Endothelial cell of umbilical vein (primary cell): ENCODE measurements around the gene NECAB2. TPM values are rescaled to one million over a fixed set of nuclear protein-coding genes. Genes with fewer than 3 reads are reported as not detected.

Source experiments
- BruUV-seq: library from RNA; stranded (reverse); fragments of 400-500 nt; replicated peaks from 2 replicates; lab custom pipeline; 2021; lab: Mats Ljungman, UMichigan
- CTCF ChIA-PET: fragments of 300-600, 350-600 bp; sonication (Branson Sonifier 250); formaldehyde crosslinking; loops from one replicate; lab custom pipeline; 2021; ENCODE audit warnings: antibody characterized with exemption, inconsistent platforms; lab: Charles Lee
- POLR2A ChIA-PET: fragments of 300-600, 350-600 bp; sonication (Branson Sonifier 250); formaldehyde crosslinking; loops from one replicate; lab custom pipeline; 2021; ENCODE audit warnings: antibody characterized with exemption, inconsistent platforms; lab: Charles Lee
- DNase-seq: peaks from one replicate; pipeline ENCODE4 v3.0.0-alpha.2; 2011; ENCODE audit warnings: low read depth, low spot score
- FAIRE-seq: peaks from 2 replicates; lab custom pipeline; 2011; peaks lifted over from hg19 to GRCh38; lab: Jason Lieb, UNC
- H2AFZ ChIP-seq: 2 replicates; pipeline ENCODE4 v1.6.0; 2012; ENCODE audit warnings: low read depth, low read length, control low read depth, inconsistent platforms
- H3K27ac ChIP-seq: 2 replicates; pipeline ENCODE4 v1.5.1; 2011; ENCODE audit warnings: low read depth, mild to moderate bottlenecking, control low read depth, low read length, moderate library complexity; ENCODE audit not compliant: insufficient read depth
- H3K27me3 ChIP-seq, 2 experiments: 2 replicates each; pipeline versions ENCODE4 v1.6.0 to v1.6.1; 2011; ENCODE audit warnings: low read length in 2 of 2, mixed read lengths in 1 of 2; ENCODE audit not compliant: control insufficient read depth in 2 of 2, insufficient read depth in 2 of 2
- H3K36me3 ChIP-seq, 2 experiments: 2 replicates in 1 of 2; 3 replicates in 1 of 2; pipeline ENCODE4 v1.5.1; 2011; ENCODE audit warnings: low read length in 2 of 2, mild to moderate bottlenecking in 1 of 2, moderate library complexity in 1 of 2; ENCODE audit not compliant: control insufficient read depth in 2 of 2, insufficient read depth in 2 of 2; ENCODE audit errors: extremely low read depth in 1 of 2
- H3K4me1 ChIP-seq: 3 replicates; pipeline ENCODE4 v1.5.1; 2011; ENCODE audit warnings: mild to moderate bottlenecking, low read length; ENCODE audit not compliant: control insufficient read depth, insufficient read depth; ENCODE audit errors: extremely low read depth
- H3K4me2 ChIP-seq: 2 replicates; pipeline ENCODE4 v1.6.1; 2011; ENCODE audit warnings: low read length, control low read depth, mixed read lengths; ENCODE audit not compliant: insufficient read depth
- H3K4me3 ChIP-seq, 3 experiments: fragments of 200-600 bp in 1 of 3; sonication (generic), shearing (Covaris generic) in 1 of 3; replicated peaks in 1 of 3; 2 replicates each; pipeline ENCODE4 v1.5.1; 2011 to 2016; ENCODE audit warnings: control low read depth in 3 of 3, low read length in 3 of 3, mild to moderate bottlenecking in 2 of 3, inconsistent platforms in 1 of 3, low read depth in 1 of 3, moderate library complexity in 1 of 3; ENCODE audit not compliant: insufficient read depth in 1 of 3
- H3K79me2 ChIP-seq: 2 replicates; pipeline ENCODE4 v1.6.0; 2012; ENCODE audit warnings: low read length, inconsistent platforms; ENCODE audit not compliant: control insufficient read depth, insufficient read depth
- H3K9ac ChIP-seq: replicated peaks from 2 replicates; pipeline ENCODE3; 2011; ENCODE audit warnings: low read length, control low read depth; ENCODE audit not compliant: insufficient read depth; ENCODE audit errors: extremely low read depth
- H3K9me1 ChIP-seq: replicated peaks from 3 replicates; pipeline ENCODE4 v1.6.0; 2011; ENCODE audit warnings: mild to moderate bottlenecking, low read length; ENCODE audit not compliant: control insufficient read depth, insufficient read depth; ENCODE audit errors: extremely low read depth
- H3K9me3 ChIP-seq: replicated peaks from 2 replicates; pipeline ENCODE4 v1.5.1; 2012; ENCODE audit warnings: low read length, inconsistent platforms; ENCODE audit not compliant: control insufficient read depth, insufficient read depth
- H4K20me1 ChIP-seq: replicated peaks from 2 replicates; pipeline ENCODE3; 2011; ENCODE audit warnings: mild to moderate bottlenecking, low read length; ENCODE audit not compliant: control insufficient read depth, insufficient read depth; ENCODE audit errors: extremely low read depth
- CTCF ChIP-seq, 2 donors: IDR thresholded peaks; 1 replicate in 1 of 2; 2 replicates in 1 of 2; pipeline ENCODE4 v1.5.1; 2011; ENCODE audit warnings: low read length in 2 of 2, mild to moderate bottlenecking in 2 of 2, moderate library complexity in 2 of 2, control low read depth in 1 of 2, inconsistent platforms in 1 of 2, low read depth in 1 of 2; ENCODE audit not compliant: insufficient read depth in 1 of 2; ENCODE audit errors: extremely low read depth in 1 of 2
- EZH2 ChIP-seq: IDR thresholded peaks from 2 replicates; pipeline ENCODE4 v1.6.1; 2012; ENCODE audit warnings: borderline replicate concordance, low read depth, mild to moderate bottlenecking, moderate library complexity, low read length, inconsistent platforms; ENCODE audit not compliant: severe bottlenecking
- FOS ChIP-seq: IDR thresholded peaks from 2 replicates; pipeline ENCODE4 v1.6.1; 2011; ENCODE audit warnings: mild to moderate bottlenecking, low read length, moderate library complexity, borderline replicate concordance; ENCODE audit not compliant: insufficient read depth
- GATA2 ChIP-seq: IDR thresholded peaks from 2 replicates; pipeline ENCODE4 v1.7.0; 2011; ENCODE audit warnings: low read depth, mild to moderate bottlenecking, moderate library complexity, mixed read lengths, low read length; ENCODE audit not compliant: insufficient read length, insufficient read depth
- JUN ChIP-seq: IDR thresholded peaks from 2 replicates; pipeline ENCODE4 v1.6.1; 2011; ENCODE audit warnings: borderline replicate concordance, low read depth; ENCODE audit not compliant: insufficient read length, insufficient read depth
- MAX ChIP-seq: IDR thresholded peaks from 2 replicates; pipeline ENCODE4 v1.6.1; 2011; ENCODE audit not compliant: insufficient read depth, insufficient read length
- MYC ChIP-seq: IDR thresholded peaks from one replicate; pipeline ENCODE4 v1.6.1; 2011; ENCODE audit warnings: mild to moderate bottlenecking, low read depth, low read length
- POLR2A ChIP-seq: IDR thresholded peaks from 2 replicates; pipeline ENCODE4 v1.6.1; 2012; ENCODE audit warnings: low read depth, mild to moderate bottlenecking, control low read depth, low read length
- POLR2AphosphoS5 ChIP-seq: IDR thresholded peaks from 2 replicates; pipeline ENCODE4 v1.6.1; 2012; ENCODE audit warnings: low read depth, mild to moderate bottlenecking, control low read depth, low read length, moderate library complexity; ENCODE audit not compliant: insufficient read depth
- dilution Hi-C: fragments of 300-500 bp; cut with MboI; formaldehyde crosslinking; loops from one replicate; pipeline ENCODE4 v1.15.0; 2019; ENCODE audit warnings: low sequenced_read_pairs; ENCODE audit not compliant: extremely low pct_ligation_motif_present
- intact Hi-C: fragments of 100-400 bp; cut with micrococcal nuclease; formaldehyde crosslinking; loops from one replicate; pipeline ENCODE4 v1.10.0; 2022
- polyA plus RNA-seq, 4 experiments: library from polyadenylated mRNA; depleted of rRNA in 3 of 4; stranded (reverse) in 3 of 4; unstranded in 1 of 4; fragments of >200 nt; gene quantifications; 2 replicates each; pipeline versions ENCODE4 v1.2.1 to v1.2.3, GENCODE V29; 2011 to 2012; ENCODE audit warnings: missing spikeins in 1 of 4
- total RNA-seq: library from RNA; stranded (reverse); gene quantifications from 2 replicates; pipeline ENCODE4 v1.2.3, GENCODE V29; 2021

NECAB2 gene
- total and polyA plus RNA-seq, 2 donors (not counting 3 experiments of a cell fraction or from before 2014, with no cell fraction given), result 0.26 to 0.31 TPM

GRCh38 chr16:84033251-84034195 is 65.5 kb downstream of the NECAB2 start:
- Histone ChIP-seq H3K4me2 (no peak overlapping the region), H3K27ac (no peak overlapping the region), H2AFZ (no peak overlapping the region), H3K36me3 (no peaks in the 10 kb centered on the region), H3K4me3 (no peak overlapping the region), H3K4me1 (no peaks in the 10 kb centered on the region), H3K9ac (no peak overlapping the region), H3K79me2 (no peaks in the 10 kb centered on the region), H3K9me1 (no peaks in the 10 kb centered on the region), H4K20me1 (no peaks in the 10 kb centered on the region), H3K27me3 (no peaks in the 10 kb centered on the region), H3K9me3 (no peaks in the 10 kb centered on the region)
- DNase-seq (no peak), FAIRE-seq (no peak)
- BruUV-seq, result no TSS peak
- CTCF ChIA-PET, result no interaction called here
- intact Hi-C loops, result no loop called here
- dilution Hi-C loops, result no loop called here
- TF ChIP-seq MAX (no peak), EZH2 (no peak), JUN (no peak), POLR2AphosphoS5 (no peak), GATA2 (no peak), MYC (no peak), CTCF (IDR thresholded peaks at IDR 0.05; ENCODE audit: extremely low read depth in 1 of 2, insufficient read depth in 1 of 2, low read depth in 1 of 2, low read length in 2 of 2) (no peak), FOS (no peak), POLR2A (no peak)
- POLR2A ChIA-PET, result no interaction called here
